HepG2 (cell line): Measurements from ENCODE around the gene POLR3F. TPM values are rescaled to one million over a fixed set of nuclear protein-coding genes. Genes with fewer than 3 reads are reported as not detected.

Source experiments
- ATAC-seq: fragments of 200-7000 bp; cut with Tn5 transposase; 3 replicates; pipeline ENCODE4 v1.9.1; 2020; ENCODE audit warnings: mild to moderate bottlenecking, moderate library complexity
- BruUV-seq: library from RNA; stranded (reverse); fragments of 400-500 nt; replicated peaks from 2 replicates; lab custom pipeline; 2021; lab: Mats Ljungman, UMichigan
- CTCF ChIA-PET: fragments of 300-600 bp; formaldehyde crosslinking; extraction: SDS; loops from one replicate; lab custom pipeline; 2021; ENCODE audit warnings: low total read pairs, inconsistent platforms, low intra/inter-chr PET ratio; lab: Yijun Ruan, JAX
- POLR2A ChIA-PET: fragments of 350-600 bp; sonication (Branson Sonifier 250); formaldehyde crosslinking; loops from one replicate; lab custom pipeline; 2020; ENCODE audit warnings: antibody characterized with exemption, inconsistent platforms; lab: Yijun Ruan, JAX
- DNase-seq: peaks from one replicate; pipeline ENCODE4 v3.0.0-alpha.2; 2015; ENCODE audit warnings: low spot score
- FAIRE-seq: peaks from 3 replicates; lab custom pipeline; 2011; peaks lifted over from hg19 to GRCh38; lab: Jason Lieb, UNC
- H2AFZ ChIP-seq: one replicate; pipeline ENCODE4 v1.6.1; 2011; ENCODE audit warnings: low read length, inconsistent platforms
- H3K27ac ChIP-seq: fragments of 300-600 bp; 3 replicates; pipeline ENCODE4 v1.8.0; 2011; ENCODE audit warnings: mixed run types, mild to moderate bottlenecking, mixed read lengths, low read length, inconsistent platforms; ENCODE audit not compliant: insufficient read depth; ENCODE audit errors: extremely low read length
- H3K27me3 ChIP-seq, 2 experiments: fragments of 200-600 bp in 1 of 2; 2 replicates in 1 of 2; 3 replicates in 1 of 2; pipeline versions ENCODE4 v1.6.0 to v1.8.0; 2011; ENCODE audit warnings: low read length in 2 of 2, mild to moderate bottlenecking in 2 of 2, moderate library complexity in 2 of 2, inconsistent platforms in 1 of 2; ENCODE audit not compliant: insufficient read depth in 2 of 2, control insufficient read depth in 1 of 2
- H3K36me3 ChIP-seq, 2 experiments: fragments of 200-600 bp in 1 of 2; replicated peaks in 1 of 2; 2 replicates in 1 of 2; 3 replicates in 1 of 2; pipeline versions ENCODE4 v1.5.1 to v1.8.0; 2011; ENCODE audit warnings: low read length in 2 of 2, inconsistent platforms in 1 of 2; ENCODE audit not compliant: insufficient read depth in 2 of 2, control insufficient read depth in 1 of 2
- H3K4me1 ChIP-seq: 2 replicates; pipeline ENCODE4 v1.5.1; 2012; ENCODE audit warnings: low read length, inconsistent platforms; ENCODE audit not compliant: insufficient read depth
- H3K4me2 ChIP-seq: 2 replicates; pipeline ENCODE4 v1.6.0; 2011; ENCODE audit warnings: low read depth, low read length, inconsistent platforms
- H3K4me3 ChIP-seq, 3 experiments: fragments of 200-600 bp in 1 of 3; sonication (generic), shearing (Covaris generic) in 1 of 3; replicated peaks in 1 of 3; 2 replicates each; pipeline ENCODE4 v1.5.1; 2011 to 2016; ENCODE audit warnings: low read length in 3 of 3, inconsistent platforms in 2 of 3, low read depth in 2 of 3, mild to moderate bottlenecking in 2 of 3, control low read depth in 1 of 3, mixed read lengths in 1 of 3; ENCODE audit not compliant: insufficient read depth in 1 of 3
- H3K79me2 ChIP-seq: one replicate; pipeline ENCODE4 v1.6.1; 2011; ENCODE audit warnings: low read length, inconsistent platforms; ENCODE audit not compliant: insufficient read depth
- H3K9ac ChIP-seq: 2 replicates; pipeline ENCODE4 v1.6.0; 2011; ENCODE audit warnings: mild to moderate bottlenecking, low read depth, low read length, inconsistent platforms; ENCODE audit not compliant: insufficient read depth
- H3K9me3 ChIP-seq: 2 replicates; pipeline ENCODE4 v1.5.1; 2012; ENCODE audit warnings: mild to moderate bottlenecking, low read length
- H4K20me1 ChIP-seq: 2 replicates; pipeline ENCODE4 v1.6.0; 2011; ENCODE audit warnings: inconsistent platforms, mild to moderate bottlenecking, low read length, moderate library complexity; ENCODE audit not compliant: insufficient read depth
- ATM ChIP-seq: fragments of 450-650 bp; IDR thresholded peaks from 2 replicates; pipeline ENCODE4 v1.7.1; 2017; ENCODE audit warnings: mild to moderate bottlenecking, borderline replicate concordance
- BHLHE40 ChIP-seq: IDR thresholded peaks from 2 replicates; pipeline ENCODE4 v1.6.1; 2011; ENCODE audit warnings: low read length, improper control_type of control experiment
- CENPX ChIP-seq: sonication (generic); formaldehyde crosslinking; IDR thresholded peaks from 2 replicates; pipeline ENCODE4 v1.9.0; 2021; ENCODE audit warnings: mild to moderate bottlenecking, missing genetic modification reagents, moderate library complexity
- FOXA1 ChIP-seq, 2 experiments: fragments of 450-650 bp in 1 of 2; sonication (generic) in 1 of 2; formaldehyde crosslinking in 1 of 2; IDR thresholded peaks; 2 replicates each; pipeline versions ENCODE4 v1.4.0 to v1.6.1; 2016 to 2020; ENCODE audit warnings: missing genetic modification reagents in 1 of 2
- HNF4A ChIP-seq: sonication (generic); formaldehyde crosslinking; IDR thresholded peaks from 2 replicates; pipeline ENCODE4 v1.4.0; 2020; ENCODE audit warnings: missing genetic modification reagents
- ISX ChIP-seq: sonication (generic); formaldehyde crosslinking; conservative IDR thresholded peaks from 2 replicates; pipeline ENCODE4 v1.5.0; 2020; ENCODE audit warnings: missing genetic modification reagents
- MED13 ChIP-seq: sonication (generic); formaldehyde crosslinking; IDR thresholded peaks from 2 replicates; pipeline ENCODE4 v1.5.0; 2020; ENCODE audit warnings: missing genetic modification reagents
- MNT ChIP-seq: fragments of 450-650 bp; IDR thresholded peaks from 2 replicates; pipeline ENCODE4 v1.6.1; 2016
- MXI1 ChIP-seq: IDR thresholded peaks from 3 replicates; pipeline ENCODE4 v1.6.1; 2012; ENCODE audit warnings: low read depth, low read length, inconsistent platforms, borderline replicate concordance
- RFX3 ChIP-seq: IDR thresholded peaks from 2 replicates; pipeline ENCODE4 v1.6.1; 2016; ENCODE audit warnings: missing biosample characterization, missing genetic modification reagents
- SATB2 ChIP-seq: sonication (generic); formaldehyde crosslinking; IDR thresholded peaks from 2 replicates; pipeline ENCODE4 v1.5.0; 2020; ENCODE audit warnings: missing genetic modification reagents
- ZEB1 ChIP-seq: IDR thresholded peaks from 2 replicates; pipeline ENCODE4 v1.6.1; 2012; ENCODE audit warnings: mild to moderate bottlenecking, low read depth, inconsistent platforms; ENCODE audit not compliant: insufficient replicate concordance
- ZFAT ChIP-seq: sonication (generic); formaldehyde crosslinking; conservative IDR thresholded peaks from 2 replicates; pipeline ENCODE4 v1.8.1; 2023; ENCODE audit warnings: missing genetic modification reagents, inconsistent platforms
- ZFP1 ChIP-seq: IDR thresholded peaks from 2 replicates; pipeline ENCODE4 v1.6.1; 2016
- ZFP41 ChIP-seq: sonication (generic); formaldehyde crosslinking; IDR thresholded peaks from 2 replicates; pipeline ENCODE4 v1.4.0; 2020; ENCODE audit warnings: mild to moderate bottlenecking, missing genetic modification reagents, borderline replicate concordance
- ZNF232 ChIP-seq: sonication (generic); formaldehyde crosslinking; IDR thresholded peaks from 2 replicates; pipeline ENCODE4 v1.4.0; 2020; ENCODE audit warnings: missing genetic modification reagents, borderline replicate concordance
- ZNF33B ChIP-seq: sonication (generic); formaldehyde crosslinking; IDR thresholded peaks from 2 replicates; pipeline ENCODE4 v1.5.1; 2020; ENCODE audit warnings: mild to moderate bottlenecking, missing genetic modification reagents
- ZNF367 ChIP-seq: sonication (generic); formaldehyde crosslinking; IDR thresholded peaks from 2 replicates; pipeline ENCODE4 v1.4.0; 2020; ENCODE audit warnings: missing genetic modification reagents, borderline replicate concordance
- ZNF558 ChIP-seq: sonication (generic); formaldehyde crosslinking; IDR thresholded peaks from 2 replicates; pipeline ENCODE4 v1.9.0; 2022; ENCODE audit warnings: mild to moderate bottlenecking, missing genetic modification reagents, borderline replicate concordance
- ZNF567 ChIP-seq: sonication (generic); formaldehyde crosslinking; IDR thresholded peaks from 2 replicates; pipeline ENCODE4 v1.8.1; 2023; ENCODE audit warnings: mild to moderate bottlenecking, missing genetic modification reagents, borderline replicate concordance
- ZNF878 ChIP-seq: sonication (generic); formaldehyde crosslinking; IDR thresholded peaks from 2 replicates; pipeline ENCODE4 v1.8.1; 2023; ENCODE audit warnings: mild to moderate bottlenecking, missing genetic modification reagents, moderate library complexity
- ZNF891 ChIP-seq: sonication (generic); formaldehyde crosslinking; IDR thresholded peaks from 2 replicates; pipeline ENCODE4 v1.5.0; 2020; ENCODE audit warnings: mild to moderate bottlenecking, missing genetic modification reagents
- WGBS: methylation state at CpG from one replicate; pipeline ENCODE4 v1.1.6; 2017; ENCODE audit warnings: low lambda C conversion rate; 5-methylcytosine and 5-hydroxymethylcytosine counted together
- in situ Hi-C: cut with HindIII; loops from 2 replicates; pipeline ENCODE4 v1.10.0; 2017; ENCODE audit warnings: low pct_unique_long_range_greater_than_20kb; ENCODE audit not compliant: extremely low pct_ligation_motif_present
- intact Hi-C: fragments of 100-400 bp; cut with micrococcal nuclease; formaldehyde crosslinking; loops from one replicate; pipeline ENCODE4 v1.10.0; 2022; ENCODE audit not compliant: unreplicated experiment
- polyA plus RNA-seq, 8 experiments: library from polyadenylated mRNA; depleted of rRNA in 3 of 8; stranded (reverse) in 7 of 8; unstranded in 1 of 8; fragments of >200 nt; fragmentation: Illumina TruSeq in 4 of 8; extraction: Trizol in 4 of 8; gene quantifications; 2 replicates each; pipeline versions ENCODE4 v1.2.1 to v1.2.3, GENCODE V29; 2011 to 2016; ENCODE audit warnings: low read depth in 4 of 8, missing spikeins in 1 of 8, mixed read lengths in 1 of 8; ENCODE audit not compliant: insufficient read depth in 1 of 8
- total RNA-seq, 5 experiments: library from RNA; depleted of rRNA; stranded (reverse); fragments of >200 nt; fragmentation: Illumina TruSeq; extraction: Trizol; gene quantifications; 2 replicates each; pipeline ENCODE4 v1.2.3, GENCODE V29; 2016; ENCODE audit warnings: low read depth in 1 of 5

POLR3F gene
- total and polyA plus RNA-seq, 2 of the 13 experiments (the other 11 are each of a cell fraction or from before 2014, with no cell fraction given) = 11.7 to 25.5 TPM

- Histone ChIP-seq H3K27me3 (no peaks in the 10 kb centered on the region), H3K36me3 (no peaks in the 10 kb centered on the region), H3K4me1 (peaks cover 9% of the 10 kb centered on the region; the same call in 1 of the 2 replicates), H3K79me2 (no peaks in the 10 kb centered on the region), H3K9me3 (no peaks in the 10 kb centered on the region)
- no peak for ATAC-seq
- DNase-seq = no peak
- POLR2A ChIA-PET = interaction anchor here (1.6 kb wide), 1 partner anchor 30 kb away, joined by 7 read pairs; the partner anchor contains the start of genes DZANK1 and POLR3F
- TF ChIP-seq ZNF367 (CRISPR knock-in tag) = no peak
- no peak for TF ChIP-seq ZEB1
- TF ChIP-seq ZNF567 (CRISPR knock-in tag) = no peak
- no peak for TF ChIP-seq CENPX (CRISPR knock-in tag)
- TF ChIP-seq ISX (CRISPR knock-in tag) = no peak
- no peak for TF ChIP-seq ZNF891 (CRISPR knock-in tag)
- no peak for TF ChIP-seq ZNF878 (CRISPR knock-in tag)
- TF ChIP-seq, all 625 proteins: peak for 0
- in situ Hi-C loops = no loop called here
- CTCF ChIA-PET = no interaction called here
- Histone ChIP-seq H3K9ac (no peak overlapping the region), H2AFZ (peak overlapping the region; percentile 81), H3K4me3 (0 out of 6 replicates have a peak overlapping the region, but pooled peaks of 1 of the 3 experiments have one; percentile 2), H4K20me1 (no peaks in the 10 kb centered on the region), H3K4me2 (peak overlapping the region; percentile 45), H3K27ac (no peak overlapping the region)
- WGBS = 64% methylated on average over 2 of the region's 2 CpGs
- BruUV-seq = no TSS peak
- FAIRE-seq = no peak
- intact Hi-C loops = no loop called here
These were observed 30.3 kb upstream of the POLR3F start for GRCh38 chr20:18436847-18437246.

- Histone ChIP-seq H3K9me3 (no peaks in the 10 kb centered on the region), H3K27ac (no peak overlapping the region), H3K4me2 (no peak overlapping the region), H2AFZ (no peak overlapping the region), H3K4me3 (no peak overlapping the region), H4K20me1 (no peaks in the 10 kb centered on the region), H3K4me1 (peaks cover 9% of the 10 kb centered on the region; the same call in 1 of the 2 replicates), H3K9ac (no peak overlapping the region), H3K27me3 (no peaks in the 10 kb centered on the region), H3K36me3 (no peaks in the 10 kb centered on the region), H3K79me2 (no peaks in the 10 kb centered on the region)
- 14% methylated on average over 1 of the region's 1 CpG for whole genome bisulfite sequencing
- FAIRE-seq (no peak), DNase-seq (no peak), ATAC-seq (no peak)
- ChIA-PET CTCF (no interaction called here), POLR2A (no interaction called here)
- in situ Hi-C loops (no loop called here), intact Hi-C loops (no loop called here)
- BruUV-seq = no TSS peak
- TF ChIP-seq ZFAT (CRISPR knock-in tag) (no peak), FOXA1 (IDR thresholded peaks at IDR 0.05) (no peak), FOXA1 (CRISPR knock-in tag; IDR thresholded peaks at IDR 0.05) (no peak), MED13 (no peak), ATM (no peak), ZFP41 (CRISPR knock-in tag) (no peak), MXI1 (no peak), ZFP1 (CRISPR knock-in tag) (no peak), HNF4A (CRISPR knock-in tag) (no peak), ZNF558 (CRISPR knock-in tag) (no peak), RFX3 (CRISPR knock-in tag) (no peak), BHLHE40 (no peak), MNT (no peak), ZNF33B (CRISPR knock-in tag) (no peak), ZNF232 (CRISPR knock-in tag) (no peak), SATB2 (CRISPR knock-in tag) (no peak)
These were observed 26.8 kb upstream of the POLR3F start for GRCh38 chr20:18440403-18440802.
